ENCODE results near the gene FGF1. TPM values are rescaled to one million over a fixed set of nuclear protein-coding genes. Genes with fewer than 3 reads are reported as not detected.
"Not testable (repeated sequence)": the region's sequence is repeated elsewhere in the genome, so short reads cannot be mapped to it uniquely, and the experiment has no call there.

The FGF1 gene
- total and polyA plus RNA-seq, 2 donors (not counting 3 experiments of a cell fraction or from before 2014, with no cell fraction given), result not detected

GRCh38 chr5:142650060-142650459, 35.8 kb downstream of the FGF1 start:
- Histone ChIP-seq H3K79me2 (ENCODE audit: control insufficient read depth, insufficient read depth, low read length) (no peaks in the 10 kb centered on the region), H3K4me2 (ENCODE audit: insufficient read depth, low read length) (no peak overlapping the region), H3K27ac (ENCODE audit: insufficient read depth, low read depth, low read length) (no peak overlapping the region), H4K20me1 (replicated peaks; ENCODE audit: control insufficient read depth, extremely low read depth, insufficient read depth, low read length) (no peaks in the 10 kb centered on the region), H3K36me3 (ENCODE audit: control insufficient read depth in 2 of 2, extremely low read depth in 1 of 2, insufficient read depth in 2 of 2, low read length in 2 of 2) (no peaks in the 10 kb centered on the region), H3K9me3 (replicated peaks; ENCODE audit: control insufficient read depth, insufficient read depth, low read length) (no peaks in the 10 kb centered on the region), H3K4me1 (ENCODE audit: control insufficient read depth, extremely low read depth, insufficient read depth, low read length) (peaks cover 6% of the 10 kb centered on the region), H2AFZ (ENCODE audit: low read depth, low read length) (no peak overlapping the region), H3K4me3 (replicated peaks in 1 of 3; ENCODE audit: insufficient read depth in 1 of 3, low read depth in 1 of 3, low read length in 3 of 3) (no peak overlapping the region), H3K9me1 (replicated peaks; ENCODE audit: control insufficient read depth, extremely low read depth, insufficient read depth, low read length) (no peaks in the 10 kb centered on the region), H3K9ac (replicated peaks; ENCODE audit: extremely low read depth, insufficient read depth, low read length) (no peak overlapping the region), H3K27me3 (ENCODE audit: control insufficient read depth in 2 of 2, insufficient read depth in 2 of 2, low read length in 2 of 2) (peaks cover 2 to 5% of the 10 kb centered on the region in 2 experiments)
- BruUV-seq (replicated peaks), result no TSS peak
- TF ChIP-seq JUN (IDR thresholded peaks at IDR 0.05; ENCODE audit: borderline replicate concordance, insufficient read depth, insufficient read length, low read depth) (no peak), EZH2 (IDR thresholded peaks at IDR 0.05; ENCODE audit: borderline replicate concordance, low read depth, low read length, severe bottlenecking) (no peak)
- DNase-seq (ENCODE audit: low read depth, low spot score), result no peak
- FAIRE-seq, result no peak
- intact Hi-C loops (cut with micrococcal nuclease), result no loop called here
- dilution Hi-C loops (cut with MboI; ENCODE audit: extremely low pct_ligation_motif_present, low sequenced_read_pairs), result no loop called here
- ChIA-PET POLR2A (no interaction called here), CTCF (interaction anchor here (2.1 kb wide), 1 partner anchor 63 kb away, joined by 12 read pairs; no protein-coding TSS in a partner anchor)

DNA sequence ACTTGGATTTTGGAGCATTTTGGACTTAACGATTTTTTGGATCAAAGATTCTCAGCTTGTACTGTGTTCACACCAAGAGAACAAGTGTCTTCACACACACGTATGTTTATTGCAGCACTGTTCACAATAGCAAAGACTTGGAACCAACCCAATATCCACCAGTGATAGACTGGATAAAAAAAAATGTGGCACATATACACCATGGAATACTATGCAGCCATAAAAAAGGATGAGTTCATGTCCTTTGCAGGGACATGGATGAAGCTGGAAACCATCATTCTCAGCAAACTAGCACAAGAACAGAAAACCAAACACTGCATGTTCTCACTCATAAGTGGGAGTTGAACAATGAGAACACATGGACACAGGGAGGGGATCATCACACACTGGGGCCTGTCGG, 37.8 kb downstream of the FGF1 start:
- H3K27ac ChIP-seq (ENCODE audit: insufficient read depth, low read depth, low read length); H2AFZ ChIP-seq (ENCODE audit: low read depth, low read length); BruUV-seq (replicated peaks); H3K9ac ChIP-seq (replicated peaks; ENCODE audit: extremely low read depth, insufficient read depth, low read length); H3K9me3 ChIP-seq (replicated peaks; ENCODE audit: control insufficient read depth, insufficient read depth, low read length); H3K4me2 ChIP-seq (ENCODE audit: insufficient read depth, low read length); H3K9me1 ChIP-seq (replicated peaks; ENCODE audit: control insufficient read depth, extremely low read depth, insufficient read depth, low read length); DNase-seq (ENCODE audit: low read depth, low spot score); dilution Hi-C loops (cut with MboI; ENCODE audit: extremely low pct_ligation_motif_present, low sequenced_read_pairs); FAIRE-seq; H3K79me2 ChIP-seq (ENCODE audit: control insufficient read depth, insufficient read depth, low read length); H3K4me3 ChIP-seq (replicated peaks in 1 of 3; ENCODE audit: insufficient read depth in 1 of 3, low read depth in 1 of 3, low read length in 3 of 3); POLR2A ChIA-PET; intact Hi-C loops (cut with micrococcal nuclease); H3K27me3 ChIP-seq (ENCODE audit: control insufficient read depth in 2 of 2, insufficient read depth in 2 of 2, low read length in 2 of 2); H3K36me3 ChIP-seq (ENCODE audit: control insufficient read depth in 2 of 2, extremely low read depth in 1 of 2, insufficient read depth in 2 of 2, low read length in 2 of 2); H4K20me1 ChIP-seq (replicated peaks; ENCODE audit: control insufficient read depth, extremely low read depth, insufficient read depth, low read length): not testable (repeated sequence)
- peaks cover 12% of the 10 kb centered on the region for H3K4me1 ChIP-seq (ENCODE audit: control insufficient read depth, extremely low read depth, insufficient read depth, low read length)
- CTCF ChIA-PET, result interaction anchor here (1.3 kb wide), 1 partner anchor 65 kb away, joined by 6 read pairs; no protein-coding TSS in a partner anchor

Measured in endothelial cell of umbilical vein (primary cell).